Body of pancreas (tissue), 4 donors: ENCODE data around the gene ERICH4.

Experiments used
- POLR2A ChIP-seq, 3 donors: fragments of 450-650 bp; IDR thresholded peaks; one replicate each; pipeline ENCODE4 v1.6.1; 2016; ENCODE audit warnings: antibody characterized with exemption in 3 of 3, mild to moderate bottlenecking in 2 of 3
- TF ChIP-seq, protein P1 (sequence below), 7 experiments: fragments of 450-650 bp in 4 of 7; fragments of 200-600 bp in 3 of 7; sonication (generic) in 3 of 7; IDR thresholded peaks; one replicate each; pipeline ENCODE4 v1.5.1; 2016 to 2019; ENCODE audit warnings: antibody characterized with exemption in 7 of 7

GRCh38 chr19:41441321-41441945 is 1.5 kb upstream of the ERICH4 start:
- TF ChIP-seq POLR2A (IDR thresholded peaks at IDR 0.05) = no peak
- TF ChIP-seq, protein P1, sequence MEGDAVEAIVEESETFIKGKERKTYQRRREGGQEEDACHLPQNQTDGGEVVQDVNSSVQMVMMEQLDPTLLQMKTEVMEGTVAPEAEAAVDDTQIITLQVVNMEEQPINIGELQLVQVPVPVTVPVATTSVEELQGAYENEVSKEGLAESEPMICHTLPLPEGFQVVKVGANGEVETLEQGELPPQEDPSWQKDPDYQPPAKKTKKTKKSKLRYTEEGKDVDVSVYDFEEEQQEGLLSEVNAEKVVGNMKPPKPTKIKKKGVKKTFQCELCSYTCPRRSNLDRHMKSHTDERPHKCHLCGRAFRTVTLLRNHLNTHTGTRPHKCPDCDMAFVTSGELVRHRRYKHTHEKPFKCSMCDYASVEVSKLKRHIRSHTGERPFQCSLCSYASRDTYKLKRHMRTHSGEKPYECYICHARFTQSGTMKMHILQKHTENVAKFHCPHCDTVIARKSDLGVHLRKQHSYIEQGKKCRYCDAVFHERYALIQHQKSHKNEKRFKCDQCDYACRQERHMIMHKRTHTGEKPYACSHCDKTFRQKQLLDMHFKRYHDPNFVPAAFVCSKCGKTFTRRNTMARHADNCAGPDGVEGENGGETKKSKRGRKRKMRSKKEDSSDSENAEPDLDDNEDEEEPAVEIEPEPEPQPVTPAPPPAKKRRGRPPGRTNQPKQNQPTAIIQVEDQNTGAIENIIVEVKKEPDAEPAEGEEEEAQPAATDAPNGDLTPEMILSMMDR (IDR thresholded peaks at IDR 0.05) = no peak
